GM19193 (cell line): ENCODE data around the gene CROCC.

Experiments
- POLR2A ChIP-seq: IDR thresholded peaks from 4 replicates; pipeline ENCODE4 v1.6.1; 2011; ENCODE audit not compliant: insufficient read depth, insufficient read length; ENCODE audit errors: extremely low read depth

The CROCC gene

GRCh38 chr1:16961297-16962133, 39.8 kb downstream of the CROCC start:
- no peak for TF ChIP-seq POLR2A

DNA sequence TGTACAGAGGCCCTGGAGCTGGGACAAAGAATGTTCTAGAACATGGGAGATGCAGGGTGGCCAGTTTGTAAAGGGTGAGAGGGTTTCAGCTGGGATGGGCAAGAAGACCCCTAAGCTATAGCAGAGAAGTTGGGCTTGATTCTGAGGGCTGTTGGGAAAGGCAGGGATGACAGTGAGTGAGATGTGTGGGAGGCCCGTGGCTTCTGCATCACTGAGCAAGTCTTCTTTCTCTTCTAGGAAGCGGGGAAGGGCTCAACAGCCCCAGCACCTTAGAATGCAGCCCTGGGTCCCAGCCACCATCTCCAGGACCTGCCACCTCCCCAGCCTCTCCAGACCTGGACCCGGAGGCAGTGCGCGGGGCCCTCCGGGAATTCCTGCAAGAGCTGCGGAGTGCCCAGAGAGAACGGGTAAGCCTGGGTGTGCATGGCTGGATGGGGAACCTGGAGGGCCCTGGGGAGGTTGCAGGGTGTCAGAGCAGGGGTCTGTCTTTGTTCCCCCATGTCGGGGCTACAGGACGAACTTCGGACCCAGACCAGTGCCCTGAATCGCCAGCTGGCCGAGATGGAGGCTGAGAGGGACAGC, 43.8 kb downstream of the CROCC start:
- no peak for TF ChIP-seq POLR2A

GRCh38 chr1:16966282-16966681, 44.6 kb downstream of the CROCC start:
- TF ChIP-seq POLR2A, result no peak

- TF ChIP-seq POLR2A, result no peak
Observed at GRCh38 chr1:16967095-16967575, 45.4 kb downstream of the CROCC start.

GRCh38 chr1:16967962-16968361, 46.2 kb downstream of the CROCC start:
- no peak for TF ChIP-seq POLR2A

DNA sequence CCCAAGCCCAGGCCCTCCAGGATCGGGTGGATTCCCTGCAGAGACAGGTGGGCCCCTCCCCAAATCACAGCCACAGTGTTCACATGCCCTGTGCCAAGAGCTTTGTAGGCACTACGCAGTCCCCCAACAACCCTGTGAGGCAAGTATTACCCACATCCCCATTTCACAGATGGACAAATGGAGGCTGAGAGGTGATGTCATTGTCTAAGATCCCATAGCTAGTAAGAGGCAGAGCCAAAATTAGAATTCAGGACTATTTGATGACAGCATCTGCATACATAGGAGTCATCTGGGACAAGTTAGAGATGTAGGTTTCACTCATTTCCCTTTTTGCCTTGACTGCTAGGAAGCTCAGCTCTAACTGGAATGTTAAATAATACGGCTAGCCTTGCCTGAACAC, 46.6 kb downstream of the CROCC start:
- no peak for TF ChIP-seq POLR2A

DNA sequence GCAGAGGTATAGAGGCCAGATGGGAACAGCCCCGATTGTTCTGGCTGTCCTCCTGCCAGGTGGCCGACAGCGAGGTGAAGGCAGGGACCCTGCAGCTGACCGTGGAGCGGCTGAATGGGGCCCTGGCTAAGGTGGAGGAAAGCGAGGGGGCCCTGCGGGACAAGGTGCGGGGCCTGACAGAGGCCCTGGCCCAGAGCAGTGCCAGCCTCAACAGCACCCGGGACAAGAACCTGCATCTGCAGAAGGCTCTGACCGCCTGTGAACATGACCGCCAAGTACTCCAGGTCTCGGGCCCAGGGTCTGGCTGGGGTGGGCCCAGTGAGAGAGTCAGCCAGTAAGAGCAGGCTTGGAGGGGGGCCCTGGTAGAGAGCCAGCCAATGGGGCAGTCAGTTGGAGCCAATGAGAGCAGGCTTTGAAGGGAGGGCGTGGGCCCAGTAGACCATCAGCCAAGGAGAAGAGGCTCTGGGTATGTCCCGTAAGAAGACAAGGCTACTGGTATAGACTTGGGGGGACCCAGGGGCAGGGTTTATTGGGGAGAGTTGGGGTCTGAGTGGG, 47.4 kb downstream of the CROCC start:
- TF ChIP-seq POLR2A, result no peak

DNA sequence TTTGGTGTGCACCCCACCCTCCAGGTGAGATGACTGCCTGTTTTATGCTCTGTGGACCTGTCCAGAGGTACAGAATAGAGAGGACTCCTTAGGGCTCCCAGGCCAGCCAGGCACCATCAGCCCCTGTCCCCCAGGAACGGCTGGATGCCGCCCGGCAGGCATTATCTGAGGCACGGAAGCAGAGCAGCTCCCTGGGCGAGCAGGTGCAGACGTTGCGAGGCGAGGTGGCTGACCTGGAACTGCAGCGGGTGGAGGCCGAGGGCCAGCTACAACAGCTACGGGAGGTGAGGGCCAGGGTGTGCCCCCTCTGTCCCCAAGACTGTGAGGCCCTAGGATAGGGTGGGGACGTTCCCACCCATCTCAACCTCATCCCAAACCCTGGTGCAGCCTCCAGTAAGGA, 47.9 kb downstream of the CROCC start:
- TF ChIP-seq POLR2A, result no peak

- no peak for TF ChIP-seq POLR2A
Observed at GRCh38 chr1:16970132-16970910, 48.6 kb downstream of the CROCC start.

DNA sequence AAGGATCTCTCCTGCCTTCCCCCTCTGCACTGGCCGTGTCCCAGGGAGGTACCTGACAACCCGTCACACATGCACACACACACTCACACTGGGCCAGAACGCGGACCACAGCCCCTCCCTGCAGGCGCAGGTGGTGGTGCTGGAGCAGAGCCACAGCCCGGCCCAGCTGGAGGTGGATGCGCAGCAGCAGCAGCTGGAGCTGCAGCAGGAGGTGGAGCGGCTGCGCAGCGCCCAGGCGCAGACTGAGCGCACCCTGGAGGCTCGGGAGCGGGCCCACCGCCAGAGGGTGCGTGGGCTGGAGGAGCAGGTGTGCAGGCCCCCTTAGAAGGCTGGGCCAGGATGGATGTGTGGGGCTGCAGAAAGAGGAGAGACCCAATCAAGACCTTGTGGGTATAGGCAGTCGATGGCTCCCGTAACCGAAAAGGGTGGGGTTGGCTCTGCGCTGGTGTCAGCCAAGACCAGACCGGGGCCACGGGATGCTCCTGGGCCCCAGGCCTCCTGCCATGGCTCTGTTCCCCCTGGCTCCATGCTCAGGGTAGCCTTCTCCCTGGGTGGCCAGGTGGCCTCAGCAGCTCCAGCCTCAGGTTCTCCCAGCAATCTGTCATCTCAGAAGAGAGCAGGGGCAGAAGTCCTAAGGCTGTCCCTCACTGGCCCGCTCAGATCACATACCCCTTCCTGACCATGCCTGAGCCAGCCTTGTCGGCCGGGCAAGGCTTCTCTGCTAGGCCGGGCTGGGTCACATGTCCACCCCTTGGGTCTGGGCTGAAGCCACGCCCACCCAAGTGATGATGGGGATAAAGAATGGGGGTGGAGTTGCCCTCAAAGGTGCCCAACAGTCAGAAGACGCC, 49.8 kb downstream of the CROCC start:
- TF ChIP-seq POLR2A, result no peak

GRCh38 chr1:16972189-16972895, 50.6 kb downstream of the CROCC start:
- no peak for TF ChIP-seq POLR2A

GRCh38 chr1:16973215-16973614, 51.5 kb downstream of the CROCC start:
- TF ChIP-seq POLR2A, result no peak

- TF ChIP-seq POLR2A, result no peak
Observed at GRCh38 chr1:16975211-16975610, 53.5 kb downstream of the CROCC start.

DNA sequence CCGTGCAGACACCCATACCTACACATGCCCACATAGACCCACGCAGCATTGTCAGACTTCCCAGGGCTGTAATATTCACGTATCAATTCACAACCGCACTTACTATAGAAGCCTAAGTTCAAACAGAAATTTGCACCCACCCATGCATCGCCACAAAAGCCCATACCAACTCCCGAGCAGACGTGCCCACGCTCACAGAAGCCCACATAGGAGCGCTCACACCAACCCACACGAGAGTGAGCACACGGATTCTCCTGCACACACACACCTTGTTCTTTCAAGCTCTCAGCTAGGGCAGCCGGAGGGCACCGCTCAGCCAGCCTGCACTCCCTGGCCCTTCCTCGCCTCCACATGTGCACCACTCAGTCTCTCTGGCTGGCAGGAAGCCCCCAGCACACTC, 54.1 kb downstream of the CROCC start:
- TF ChIP-seq POLR2A, result no peak

DNA sequence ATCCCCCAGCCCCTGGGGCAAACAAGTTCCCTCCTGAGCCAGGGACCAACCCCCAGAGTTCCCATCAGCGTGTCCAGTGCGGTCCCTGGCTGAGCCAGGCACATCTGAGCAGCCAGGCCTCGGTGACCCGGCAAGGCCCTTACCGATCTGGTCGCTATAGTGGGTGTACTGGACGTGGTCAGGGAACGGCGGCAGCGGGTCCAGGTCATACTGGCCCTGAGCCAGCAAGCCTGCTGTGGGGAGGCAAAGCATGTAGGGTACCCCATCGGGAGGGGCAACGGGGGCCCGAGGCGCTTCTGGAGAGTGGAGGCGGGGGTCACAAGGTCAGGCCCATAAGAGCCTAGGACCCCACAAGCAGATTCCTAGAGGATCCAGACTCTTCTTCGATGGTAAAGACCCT, 55.2 kb downstream of the CROCC start:
- no peak for TF ChIP-seq POLR2A

DNA sequence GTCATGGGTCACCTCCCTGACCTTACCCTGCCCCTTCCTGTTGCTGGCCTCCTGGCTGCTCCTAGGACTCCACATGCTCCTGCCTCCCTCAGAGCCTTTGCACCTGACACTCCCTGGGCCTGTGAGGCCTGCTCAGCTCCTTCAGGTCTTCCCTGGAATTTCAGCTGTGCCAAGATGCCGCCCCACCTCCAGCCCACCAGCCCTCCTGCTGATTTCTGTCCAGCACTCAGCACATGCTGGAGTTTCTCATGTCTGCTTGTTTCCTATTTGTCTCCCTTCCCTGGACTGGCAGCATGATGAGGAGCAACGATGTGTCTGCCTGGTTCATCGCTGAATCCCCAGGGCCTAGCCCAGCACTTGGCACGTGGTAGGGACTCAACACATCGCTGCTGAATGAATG, 55.6 kb downstream of the CROCC start:
- TF ChIP-seq POLR2A, result no peak
